ENCODE measurements around the gene DLG2. TPM values are rescaled to one million over a fixed set of nuclear protein-coding genes. Genes with fewer than 3 reads are reported as not detected.

DLG2 gene
- total RNA-seq, 4 donors from 2014 or later, result 1.3 to 4.7 (median 2.4) TPM

GRCh38 chr11:83823461-83824025 lies 1803.6 kb downstream of the DLG2 start:
- TF ChIP-seq CTCF (IDR thresholded peaks at IDR 0.05 in 4 of 5, conservative IDR thresholded peaks at IDR 0.05 in 1 of 5), result no peak
- no peak for TF ChIP-seq POLR2A (IDR thresholded peaks at IDR 0.05)
- Histone ChIP-seq H3K27ac (no peak overlapping the region), H3K27me3 (no peaks in the 10 kb centered on the region), H3K36me3 (no peaks in the 10 kb centered on the region), H3K9me3 (no peaks in the 10 kb centered on the region), H3K4me3 (no peak overlapping the region), H3K4me1 (no peaks in the 10 kb centered on the region)
- in situ Hi-C loops (cut with MboI; ENCODE audit: low sequenced_read_pairs in 4 of 4), result loop anchor here in 3 of 4 donors (10.0 to 25.0 kb wide), 6 partner anchors 511 to 1111 kb away; partner anchors contain the start of gene CCDC90B (in 1 of the 3)
- ATAC-seq (no peak), DNase-seq (no peak)
- intact Hi-C loops (cut with DNase I; ENCODE audit: low total_unique reads), result loop anchor here (5.0 kb wide), 2 partner anchors 531 to 1101 kb away; no protein-coding TSS in a partner anchor

- ATAC-seq, result peak in 1 of 2 donors; percentile 64
- intact Hi-C loops (cut with DNase I; ENCODE audit: low total_unique reads) (loop anchor here (5.0 kb wide), 4 partner anchors 528 to 1098 kb away; no protein-coding TSS in a partner anchor), in situ Hi-C loops (cut with MboI; ENCODE audit: low sequenced_read_pairs in 4 of 4) (loop anchor here in 3 of 4 donors (10.0 to 25.0 kb wide), 7 partner anchors 508 to 1108 kb away; partner anchors contain the start of gene CCDC90B (in 1 of the 3))
- no peak overlapping the region for H3K27ac ChIP-seq
- H3K9me3 ChIP-seq, result no peaks in the 10 kb centered on the region
- no peak for TF ChIP-seq POLR2A (IDR thresholded peaks at IDR 0.05)
- TF ChIP-seq CTCF (IDR thresholded peaks at IDR 0.05 in 4 of 5, conservative IDR thresholded peaks at IDR 0.05 in 1 of 5), result peak in 4 of 5 experiments; percentile 31 to 51 (median 41)
- no peak overlapping the region for H3K4me3 ChIP-seq
- no peaks in the 10 kb centered on the region for H3K36me3 ChIP-seq
- H3K4me1 ChIP-seq, result no peaks in the 10 kb centered on the region
- no peaks in the 10 kb centered on the region for H3K27me3 ChIP-seq
- DNase-seq, result no peak
Observed at GRCh38 chr11:83819931-83820549, 1807.1 kb downstream of the DLG2 start.

- no peak for DNase-seq
- in situ Hi-C loops (cut with MboI; ENCODE audit: low sequenced_read_pairs in 4 of 4), result loop anchor here in 3 of 4 donors (10.0 to 25.0 kb wide), 5 partner anchors 506 to 1106 kb away; partner anchors contain the start of gene CCDC90B (in 1 of the 3)
- H3K9me3 ChIP-seq, result no peaks in the 10 kb centered on the region
Observed at GRCh38 chr11:83818349-83818748, 1808.8 kb downstream of the DLG2 start.

GRCh38 chr11:83816572-83817187 lies 1810.5 kb downstream of the DLG2 start:
- TF ChIP-seq POLR2A (IDR thresholded peaks at IDR 0.05), result no peak
- TF ChIP-seq CTCF (IDR thresholded peaks at IDR 0.05 in 4 of 5, conservative IDR thresholded peaks at IDR 0.05 in 1 of 5), result peak in 3 of 5 experiments; percentile 10 to 33 (median 26)
- Histone ChIP-seq H3K4me3 (no peak overlapping the region), H3K4me1 (no peaks in the 10 kb centered on the region), H3K9me3 (no peaks in the 10 kb centered on the region), H3K27me3 (no peaks in the 10 kb centered on the region), H3K27ac (no peak overlapping the region), H3K36me3 (no peaks in the 10 kb centered on the region)
- ATAC-seq (no peak), DNase-seq (no peak)
- in situ Hi-C loops (cut with MboI; ENCODE audit: low sequenced_read_pairs in 4 of 4) (loop anchor here in 3 of 4 donors (10.0 to 25.0 kb wide), 5 partner anchors 504 to 1104 kb away; partner anchors contain the start of gene CCDC90B (in 1 of the 3)), intact Hi-C loops (cut with DNase I; ENCODE audit: low total_unique reads) (loop anchor here (5.0 kb wide), 2 partner anchors 574 to 949 kb away; no protein-coding TSS in a partner anchor)

More at GRCh38 chr11:83818349-83818748, 1808.8 kb downstream of the DLG2 start:
- no peak for ATAC-seq
- Histone ChIP-seq H3K4me1 (no peaks in the 10 kb centered on the region), H3K27ac (no peak overlapping the region), H3K27me3 (no peaks in the 10 kb centered on the region), H3K36me3 (no peaks in the 10 kb centered on the region), H3K4me3 (no peak overlapping the region)
- TF ChIP-seq POLR2A (IDR thresholded peaks at IDR 0.05), result no peak
- no peak for TF ChIP-seq CTCF (IDR thresholded peaks at IDR 0.05 in 4 of 5, conservative IDR thresholded peaks at IDR 0.05 in 1 of 5)
- intact Hi-C loops (cut with DNase I; ENCODE audit: low total_unique reads), result loop anchor here (5.0 kb wide), 2 partner anchors 576 to 951 kb away; no protein-coding TSS in a partner anchor
